CD4-positive, alpha-beta memory T cell (primary cell): ENCODE data around the gene CADM2. TPM values are rescaled to one million over a fixed set of nuclear protein-coding genes. Genes with fewer than 3 reads are reported as not detected.

ENCODE experiments used
- CTCF ChIA-PET: fragments of 350-600 bp; sonication (Branson Sonifier 250); formaldehyde crosslinking; loops from one replicate; lab custom pipeline; 2021; ENCODE audit warnings: inconsistent platforms; ENCODE audit not compliant: partially characterized antibody; lab: Charles Lee
- POLR2A ChIA-PET: fragments of 350-600 bp; sonication (Branson Sonifier 250); formaldehyde crosslinking; loops from one replicate; lab custom pipeline; 2021; ENCODE audit not compliant: partially characterized antibody; lab: Charles Lee
- DNase-seq, 5 donors: peaks; one replicate each; pipeline versions ENCODE4 v3.0.0 to v3.0.0-alpha.2; 2020 to 2022; ENCODE audit warnings: mixed read lengths in 1 of 5
- H3K27ac ChIP-seq: one replicate; pipeline ENCODE4 v1.7.0; 2013; ENCODE audit warnings: low read depth, low read length
- H3K27me3 ChIP-seq: 2 replicates; pipeline ENCODE4 v1.7.0; 2013; ENCODE audit warnings: mild to moderate bottlenecking, low read length, moderate library complexity; ENCODE audit not compliant: insufficient read depth
- H3K36me3 ChIP-seq: 2 replicates; pipeline ENCODE4 v1.7.0; 2013; ENCODE audit warnings: mild to moderate bottlenecking, low read length, moderate library complexity; ENCODE audit not compliant: insufficient read depth
- H3K4me1 ChIP-seq: 2 replicates; pipeline ENCODE4 v1.7.0; 2013; ENCODE audit warnings: mild to moderate bottlenecking, low read length, moderate library complexity; ENCODE audit not compliant: insufficient read depth
- H3K4me3 ChIP-seq, 2 donors: one replicate each; pipeline ENCODE4 v1.7.0; 2013; ENCODE audit warnings: low read length in 2 of 2, mild to moderate bottlenecking in 1 of 2
- H3K9me3 ChIP-seq, 2 donors: one replicate each; pipeline ENCODE4 v1.7.0; 2013; ENCODE audit warnings: low read length in 2 of 2, control low read depth in 1 of 2; ENCODE audit not compliant: control insufficient read depth in 1 of 2
- H3K27ac Mint-ChIP-seq, 7 donors: one replicate each; pipeline ENCODE4 v1.8.0; 2020 to 2021; ENCODE audit warnings: mixed read lengths in 7 of 7, mild to moderate bottlenecking in 6 of 7, inconsistent platforms in 3 of 7, moderate library complexity in 3 of 7
- H3K27me3 Mint-ChIP-seq, 2 donors: one replicate each; pipeline ENCODE4 v1.8.0; 2020 to 2021; ENCODE audit warnings: mixed read lengths in 2 of 2
- H3K36me3 Mint-ChIP-seq, 2 donors: one replicate each; pipeline ENCODE4 v1.8.0; 2020 to 2021; ENCODE audit warnings: mixed read lengths in 2 of 2, inconsistent platforms in 1 of 2, mild to moderate bottlenecking in 1 of 2
- H3K4me1 Mint-ChIP-seq, 4 donors: one replicate each; pipeline ENCODE4 v1.8.0; 2020 to 2021; ENCODE audit warnings: mixed read lengths in 4 of 4, mild to moderate bottlenecking in 1 of 4
- H3K4me3 Mint-ChIP-seq, 8 donors: one replicate each; pipeline ENCODE4 v1.8.0; 2020 to 2021; ENCODE audit warnings: mixed read lengths in 8 of 8, mild to moderate bottlenecking in 7 of 8, moderate library complexity in 6 of 8, inconsistent platforms in 3 of 8
- H3K9me3 Mint-ChIP-seq, 8 donors: one replicate each; pipeline ENCODE4 v1.8.0; 2020 to 2021; ENCODE audit warnings: mixed read lengths in 8 of 8, mild to moderate bottlenecking in 5 of 8, inconsistent platforms in 3 of 8, moderate library complexity in 1 of 8
- intact Hi-C: fragments of 100-400 bp; cut with micrococcal nuclease; formaldehyde crosslinking; loops from one replicate; pipeline ENCODE4 v1.15.1; 2023
- microRNA-seq: library from miRNA; unstranded; fragments of <30 nt; microRNA quantifications from one replicate; pipeline ENCODE4 v1.2.0, GENCODE V29; 2021; ENCODE audit warnings: borderline replicate concordance, borderline number of aligned reads, borderline microRNAs expressed, mixed read lengths
- polyA plus RNA-seq, 2 donors: library from polyadenylated mRNA; unstranded; fragments of 300-500 nt; fragmentation: Illumina TruSeq; gene quantifications; one replicate each; pipeline ENCODE4 v1.2.3, GENCODE V29; 2021
- total RNA-seq, 2 experiments: library from RNA; stranded (reverse); gene quantifications; one replicate each; pipeline ENCODE4 v1.2.3, GENCODE V29; 2021

Gene CADM2
- total and polyA plus RNA-seq, 4 experiments from 2014 or later: 0.21 to 0.38 TPM; not detected in 2

DNA sequence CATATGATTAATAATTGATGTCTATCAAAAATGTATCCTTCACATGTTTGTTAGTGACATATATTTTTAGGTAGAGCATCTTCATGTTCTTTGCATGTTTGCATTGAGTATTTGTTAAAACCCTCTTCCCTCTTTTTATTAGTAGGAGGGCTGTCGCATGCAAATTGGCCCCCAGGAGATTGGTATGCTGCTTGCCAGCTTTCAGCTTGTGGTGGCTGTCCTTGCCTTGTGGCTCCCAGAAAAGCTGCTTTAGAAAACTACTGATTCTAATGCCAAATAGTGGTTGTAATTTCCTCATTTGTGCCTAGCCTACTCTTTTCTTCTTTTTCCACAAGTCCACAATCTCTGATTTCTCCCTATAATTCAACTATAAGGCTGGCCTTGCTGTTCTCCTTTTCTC lies 1145.4 kb downstream of the CADM2 start:
- no peak overlapping the region for H3K4me3 ChIP-seq
- ChIA-PET POLR2A (no interaction called here), CTCF (no interaction called here)
- peaks cover 5 to 19% (median 15%) of the 10 kb centered on the region in 8 donors for H3K9me3 Mint-ChIP-seq
- H3K36me3 ChIP-seq: no peaks in the 10 kb centered on the region
- no peak overlapping the region for H3K4me3 Mint-ChIP-seq
- no peaks in the 10 kb centered on the region for H3K4me1 Mint-ChIP-seq
- H3K27ac Mint-ChIP-seq: no peak overlapping the region
- no peaks in the 10 kb centered on the region for H3K4me1 ChIP-seq
- intact Hi-C loops: no loop called here
- no peak for DNase-seq
- no peaks in the 10 kb centered on the region for H3K27me3 Mint-ChIP-seq
- H3K36me3 Mint-ChIP-seq: no peaks in the 10 kb centered on the region
- no peak overlapping the region for H3K27ac ChIP-seq
- H3K9me3 ChIP-seq: no peaks in the 10 kb centered on the region
- H3K27me3 ChIP-seq: no peaks in the 10 kb centered on the region

DNA sequence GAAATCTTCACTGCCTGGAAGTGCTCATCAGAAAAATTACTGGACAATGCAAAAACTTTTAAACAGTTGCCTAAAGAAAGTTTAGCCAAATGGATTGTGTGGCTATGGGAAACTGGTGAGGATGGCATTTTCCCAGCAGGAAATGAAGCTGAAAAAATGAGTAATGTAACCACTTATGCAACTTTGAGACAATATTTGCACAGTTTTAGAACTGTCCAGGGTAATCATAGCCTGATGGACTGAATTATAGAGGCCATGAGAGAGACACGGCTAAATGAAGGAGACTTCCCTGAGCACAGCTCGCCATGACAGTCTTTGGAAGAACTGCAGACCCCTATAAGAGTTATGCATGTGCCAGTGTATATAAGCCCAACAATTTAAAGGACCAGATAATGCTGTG lies 1150.6 kb downstream of the CADM2 start:
- Mint-ChIP-seq H3K4me1 (no peaks in the 10 kb centered on the region), H3K36me3 (no peaks in the 10 kb centered on the region), H3K9me3 (peaks cover 9 to 21% (median 14%) of the 10 kb centered on the region in 8 donors), H3K27ac (no peak overlapping the region), H3K4me3 (no peak overlapping the region), H3K27me3 (no peaks in the 10 kb centered on the region)
- Histone ChIP-seq H3K27ac (no peak overlapping the region), H3K36me3 (no peaks in the 10 kb centered on the region), H3K27me3 (no peaks in the 10 kb centered on the region), H3K4me1 (no peaks in the 10 kb centered on the region), H3K9me3 (no peaks in the 10 kb centered on the region), H3K4me3 (no peak overlapping the region)
- CTCF ChIA-PET: no interaction called here
- intact Hi-C loops: no loop called here
- POLR2A ChIA-PET: no interaction called here
- DNase-seq: no peak

Small RNAs within 50 kb of the gene (microRNA-seq; reads per million reads assigned to microRNA genes)
- gene MIR5688: not detected
